Left ventricle myocardium inferior (tissue), 1 donor: ENCODE results near the gene NRXN3. TPM values are rescaled to one million over a fixed set of nuclear protein-coding genes. Genes with fewer than 3 reads are reported as not detected.

ENCODE experiments used
- DNase-seq: peaks from one replicate; pipeline ENCODE4 v3.0.0-alpha.2; 2020
- H3K27ac ChIP-seq: fragments of 200-600 bp; replicated peaks from 2 replicates; pipeline ENCODE4 v1.8.0; 2021
- H3K27me3 ChIP-seq: fragments of 200-600 bp; 2 replicates; pipeline ENCODE4 v1.8.0; 2021; ENCODE audit warnings: low read depth
- H3K36me3 ChIP-seq: fragments of 200-600 bp; 2 replicates; pipeline ENCODE4 v1.8.0; 2021
- H3K4me1 ChIP-seq: fragments of 200-600 bp; 2 replicates; pipeline ENCODE4 v1.8.0; 2021
- H3K4me3 ChIP-seq: fragments of 200-600 bp; 2 replicates; pipeline ENCODE4 v1.8.0; 2021; ENCODE audit warnings: mild to moderate bottlenecking, moderate library complexity
- H3K9me3 ChIP-seq: fragments of 200-600 bp; replicated peaks from 2 replicates; pipeline ENCODE4 v1.8.0; 2021
- CTCF ChIP-seq: fragments of 200-600 bp; IDR thresholded peaks from 2 replicates; pipeline ENCODE4 v1.8.0; 2021; ENCODE audit warnings: antibody characterized with exemption, mild to moderate bottlenecking, borderline replicate concordance
- intact Hi-C: fragments of 100-400 bp; cut with micrococcal nuclease; formaldehyde crosslinking; loops from one replicate; pipeline ENCODE4 v1.11.0; 2022
- total RNA-seq: library from RNA; stranded (reverse); fragmentation: NEBNext Ultra II Directional; extraction: Animal tissue kit (Norgen Biotek cat#: 25700); gene quantifications from one replicate; pipeline ENCODE4 v1.2.1, GENCODE V29; 2021
- donor health status: DM: no; HTN: yes; CAD: no; lungs with severe emphysema.

Gene NRXN3
- total RNA-seq, 1 donor from 2014 or later, result 1.2 TPM

- TF ChIP-seq CTCF, result no peak
- Histone ChIP-seq H3K27me3 (no peaks in the 10 kb centered on the region), H3K4me1 (no peaks in the 10 kb centered on the region), H3K36me3 (no peaks in the 10 kb centered on the region), H3K9me3 (peaks cover 14% of the 10 kb centered on the region), H3K4me3 (no peak overlapping the region), H3K27ac (no peak overlapping the region)
- DNase-seq, result no peak
- intact Hi-C loops, result no loop called here
These were observed 858.1 kb downstream of the NRXN3 start for GRCh38 chr14:79028281-79028680.

- H3K9me3 ChIP-seq, result peaks cover 11% of the 10 kb centered on the region
- no peak overlapping the region for H3K27ac ChIP-seq
- DNase-seq, result no peak
- H3K4me1 ChIP-seq, result no peaks in the 10 kb centered on the region
- H3K27me3 ChIP-seq, result no peaks in the 10 kb centered on the region
- intact Hi-C loops, result no loop called here
- TF ChIP-seq CTCF, result no peak
- H3K4me3 ChIP-seq, result no peak overlapping the region
- H3K36me3 ChIP-seq, result no peaks in the 10 kb centered on the region
These were observed 866.3 kb downstream of the NRXN3 start for GRCh38 chr14:79036441-79036840.

DNA sequence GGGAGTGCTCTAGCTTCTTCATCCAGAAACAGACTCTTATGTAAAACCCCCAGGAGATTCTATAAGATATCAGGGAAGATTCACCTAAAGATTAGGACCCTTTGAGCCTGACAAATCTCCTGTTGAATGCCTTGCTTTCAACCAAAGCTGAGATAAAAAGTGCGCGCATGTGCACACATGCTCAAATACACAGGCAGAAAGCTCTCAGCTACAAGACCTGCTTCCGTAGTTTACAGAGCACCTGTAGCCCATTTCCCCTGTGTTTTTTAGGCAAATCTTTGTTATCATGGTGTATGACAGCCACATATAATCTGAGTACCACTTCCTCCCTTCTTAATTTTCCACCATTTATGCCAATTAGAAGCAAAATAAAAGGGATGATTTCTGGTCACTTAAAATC, 866.9 kb downstream of the NRXN3 start:
- Histone ChIP-seq H3K4me3 (no peak overlapping the region), H3K9me3 (peaks cover 11% of the 10 kb centered on the region), H3K27ac (no peak overlapping the region), H3K4me1 (no peaks in the 10 kb centered on the region), H3K36me3 (no peaks in the 10 kb centered on the region), H3K27me3 (no peaks in the 10 kb centered on the region)
- no peak for TF ChIP-seq CTCF
- DNase-seq, result no peak
- intact Hi-C loops, result no loop called here

- Histone ChIP-seq H3K27ac (no peak overlapping the region), H3K9me3 (peaks cover 11% of the 10 kb centered on the region), H3K27me3 (no peaks in the 10 kb centered on the region), H3K36me3 (no peaks in the 10 kb centered on the region), H3K4me1 (no peaks in the 10 kb centered on the region), H3K4me3 (no peak overlapping the region)
- DNase-seq, result no peak
- intact Hi-C loops, result no loop called here
- no peak for TF ChIP-seq CTCF
These were observed 867.4 kb downstream of the NRXN3 start for GRCh38 chr14:79037593-79037992.

- Histone ChIP-seq H3K27me3 (no peaks in the 10 kb centered on the region), H3K27ac (no peak overlapping the region), H3K4me3 (no peak overlapping the region), H3K9me3 (peaks cover 11% of the 10 kb centered on the region), H3K36me3 (no peaks in the 10 kb centered on the region), H3K4me1 (no peaks in the 10 kb centered on the region)
- TF ChIP-seq CTCF, result no peak
- DNase-seq, result no peak
- intact Hi-C loops, result no loop called here
These were observed 870.6 kb downstream of the NRXN3 start for GRCh38 chr14:79040790-79041189.
